Mesenchymal stem cell (in vitro differentiated cells and primary cell): Measurements from ENCODE around the gene SLA2.

Source experiments
- DNase-seq: peaks from one replicate; pipeline ENCODE4 v3.0.0-alpha.2; 2013
- H2AFZ ChIP-seq: one replicate; pipeline ENCODE4 v1.6.1; 2013; ENCODE audit warnings: low read depth, mild to moderate bottlenecking, control low read depth, inconsistent platforms, low read length, moderate library complexity
- H2AK5ac ChIP-seq: 2 replicates; pipeline ENCODE4 v1.6.1; 2013; ENCODE audit warnings: low read length, moderate library complexity, mild to moderate bottlenecking, inconsistent platforms; ENCODE audit not compliant: severe bottlenecking
- H2BK120ac ChIP-seq: one replicate; pipeline ENCODE4 v1.6.1; 2013; ENCODE audit warnings: low read depth, mild to moderate bottlenecking, inconsistent platforms, low read length, moderate library complexity
- H2BK12ac ChIP-seq, 2 experiments: one replicate each; pipeline ENCODE4 v1.6.1; 2013; ENCODE audit warnings: inconsistent platforms in 2 of 2, low read length in 2 of 2, mild to moderate bottlenecking in 2 of 2, moderate library complexity in 2 of 2, control low read depth in 1 of 2
- H2BK15ac ChIP-seq: one replicate; pipeline ENCODE4 v1.6.1; 2013; ENCODE audit warnings: mild to moderate bottlenecking, low read depth, inconsistent platforms; ENCODE audit not compliant: poor library complexity, severe bottlenecking
- H2BK5ac ChIP-seq: 2 replicates; pipeline ENCODE4 v1.6.1; 2013; ENCODE audit warnings: low read depth, mild to moderate bottlenecking, low read length, control low read depth, inconsistent platforms; ENCODE audit not compliant: poor library complexity, severe bottlenecking
- H3K14ac ChIP-seq, 2 experiments: one replicate each; pipeline ENCODE4 v1.6.1; 2013; ENCODE audit warnings: inconsistent platforms in 2 of 2, low read length in 2 of 2, control low read depth in 1 of 2, mild to moderate bottlenecking in 1 of 2, moderate library complexity in 1 of 2
- H3K18ac ChIP-seq, 2 experiments: one replicate each; pipeline ENCODE4 v1.6.1; 2013; ENCODE audit warnings: inconsistent platforms in 2 of 2, low read length in 2 of 2, control low read depth in 1 of 2, low read depth in 1 of 2, mild to moderate bottlenecking in 1 of 2
- H3K23ac ChIP-seq, 2 experiments: one replicate each; pipeline ENCODE4 v1.6.1; 2013; ENCODE audit warnings: inconsistent platforms in 2 of 2, low read length in 2 of 2, mild to moderate bottlenecking in 2 of 2, moderate library complexity in 2 of 2, control low read depth in 1 of 2
- H3K27ac ChIP-seq: 2 replicates; pipeline ENCODE4 v1.5.1; 2013; ENCODE audit warnings: mild to moderate bottlenecking, moderate library complexity, low read length, control low read depth, inconsistent platforms; ENCODE audit not compliant: poor library complexity, severe bottlenecking
- H3K27me3 ChIP-seq, 2 experiments: 2 replicates each; pipeline versions ENCODE4 v1.6.1 to v1.7.0; 2013; ENCODE audit warnings: low read length in 2 of 2, mild to moderate bottlenecking in 2 of 2, moderate library complexity in 2 of 2, control low read depth in 1 of 2, inconsistent platforms in 1 of 2; ENCODE audit not compliant: control insufficient read depth in 1 of 2, insufficient read depth in 1 of 2
- H3K36me3 ChIP-seq, 2 experiments: 2 replicates each; pipeline versions ENCODE4 v1.6.1 to v1.7.0; 2013; ENCODE audit warnings: low read length in 2 of 2, control low read depth in 1 of 2, inconsistent platforms in 1 of 2, low read depth in 1 of 2, mild to moderate bottlenecking in 1 of 2; ENCODE audit not compliant: insufficient read depth in 2 of 2, control insufficient read depth in 1 of 2
- H3K4ac ChIP-seq, 2 experiments: one replicate each; pipeline ENCODE4 v1.6.1; 2013; ENCODE audit warnings: inconsistent platforms in 2 of 2, low read length in 2 of 2, mild to moderate bottlenecking in 2 of 2, moderate library complexity in 2 of 2, control low read depth in 1 of 2, low read depth in 1 of 2
- H3K4me1 ChIP-seq: 2 replicates; pipeline ENCODE4 v1.6.1; 2013; ENCODE audit warnings: low read depth, low read length, control low read depth; ENCODE audit not compliant: control insufficient read depth, insufficient read depth
- H3K4me2 ChIP-seq: 2 replicates; pipeline ENCODE4 v1.6.1; 2013; ENCODE audit warnings: low read length, mild to moderate bottlenecking, inconsistent platforms; ENCODE audit not compliant: poor library complexity, severe bottlenecking
- H3K4me3 ChIP-seq, 2 experiments: 2 replicates each; pipeline versions ENCODE4 v1.5.1 to v1.7.0; 2013; ENCODE audit warnings: low read length in 2 of 2, mild to moderate bottlenecking in 2 of 2, control low read depth in 1 of 2, low read depth in 1 of 2; ENCODE audit not compliant: insufficient read depth in 1 of 2
- H3K79me1 ChIP-seq: replicated peaks from 2 replicates; pipeline ENCODE4 v1.6.1; 2013; ENCODE audit warnings: mild to moderate bottlenecking, control low read depth, low read length, inconsistent platforms; ENCODE audit not compliant: poor library complexity, severe bottlenecking
- H3K9ac ChIP-seq: 2 replicates; pipeline ENCODE4 v1.7.0; 2013; ENCODE audit warnings: mild to moderate bottlenecking, low read length, moderate library complexity
- H3K9me3 ChIP-seq: 2 replicates; pipeline ENCODE4 v1.7.0; 2013; ENCODE audit warnings: mild to moderate bottlenecking, low read length; ENCODE audit not compliant: control insufficient read depth
- H4K8ac ChIP-seq: one replicate; pipeline ENCODE4 v1.6.1; 2013; ENCODE audit warnings: inconsistent platforms, mild to moderate bottlenecking, low read length, moderate library complexity
- H4K91ac ChIP-seq: one replicate; pipeline ENCODE4 v1.6.1; 2013; ENCODE audit warnings: mild to moderate bottlenecking, low read length, inconsistent platforms
- WGBS: methylation state at CpG from one replicate; pipeline ENCODE4 v1.1.7; 2013; ENCODE audit warnings: mixed read lengths; 5-methylcytosine and 5-hydroxymethylcytosine counted together

SLA2 gene

DNA sequence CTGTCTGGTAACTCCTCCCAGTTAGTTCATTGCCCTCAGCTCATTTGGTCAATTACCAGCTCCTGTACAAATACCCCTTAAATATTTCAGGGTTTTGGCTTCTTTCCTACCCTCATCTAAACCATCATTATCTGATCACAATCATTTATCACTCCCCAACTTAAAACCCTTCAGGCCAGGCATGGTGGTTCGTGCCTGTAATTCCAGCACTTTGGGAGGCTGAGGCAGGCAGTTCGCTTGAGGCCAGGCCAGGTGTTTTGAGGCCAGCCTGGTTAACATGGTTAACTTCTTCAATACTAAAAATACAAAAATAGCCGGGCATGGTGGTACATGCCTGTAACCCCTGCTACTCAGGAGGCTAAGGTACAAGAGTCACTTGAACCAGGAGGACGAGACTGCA lies 63.2 kb downstream of the SLA2 start:
- Histone ChIP-seq H2BK15ac (no peak overlapping the region), H2BK120ac (no peak overlapping the region), H3K27ac (no peak overlapping the region), H3K27me3 (peaks cover 0 to 13% of the 10 kb centered on the region in 2 experiments), H3K4ac (no peak overlapping the region), H4K91ac (no peak overlapping the region), H2AK5ac (no peak overlapping the region), H2BK12ac (no peak overlapping the region), H3K4me3 (no peak overlapping the region), H3K18ac (no peak overlapping the region), H3K14ac (no peak overlapping the region), H3K4me1 (peaks cover 9% of the 10 kb centered on the region), H3K9me3 (no peaks in the 10 kb centered on the region), H3K23ac (no peak overlapping the region), H3K36me3 (peaks cover 0 to 53% of the 10 kb centered on the region in 2 experiments), H2AFZ (no peak overlapping the region), H4K8ac (no peak overlapping the region), H3K4me2 (no peak overlapping the region), H3K79me1 (peaks cover 31% of the 10 kb centered on the region), H2BK5ac (no peak overlapping the region), H3K9ac (no peak overlapping the region)
- WGBS: 94% methylated on average over 4 of the region's 4 CpGs
- no peak for DNase-seq

- 89% methylated on average over 3 of the region's 4 CpGs for WGBS
- no peak overlapping the region for H4K8ac ChIP-seq
- H3K36me3 ChIP-seq: peaks cover 0 to 50% of the 10 kb centered on the region in 2 experiments
- H3K4me1 ChIP-seq: peaks cover 9% of the 10 kb centered on the region
- peaks cover 0 to 10% of the 10 kb centered on the region in 2 experiments for H3K27me3 ChIP-seq
- H2AFZ ChIP-seq: no peak overlapping the region
- H3K9ac ChIP-seq: no peak overlapping the region
- no peak overlapping the region for H2BK15ac ChIP-seq
- H2BK12ac ChIP-seq: no peak overlapping the region
- no peak overlapping the region for H3K18ac ChIP-seq
- H3K14ac ChIP-seq: no peak overlapping the region
- peaks cover 31% of the 10 kb centered on the region for H3K79me1 ChIP-seq
- no peak overlapping the region for H3K4me3 ChIP-seq
- H3K27ac ChIP-seq: no peak overlapping the region
- H2AK5ac ChIP-seq: no peak overlapping the region
- no peak overlapping the region for H3K4ac ChIP-seq
- H3K9me3 ChIP-seq: no peaks in the 10 kb centered on the region
- H2BK120ac ChIP-seq: no peak overlapping the region
- no peak overlapping the region for H2BK5ac ChIP-seq
- DNase-seq: no peak
- no peak overlapping the region for H3K4me2 ChIP-seq
- no peak overlapping the region for H4K91ac ChIP-seq
- H3K23ac ChIP-seq: no peak overlapping the region
These were observed 63.7 kb downstream of the SLA2 start for GRCh38 chr20:36582322-36582721.

DNA sequence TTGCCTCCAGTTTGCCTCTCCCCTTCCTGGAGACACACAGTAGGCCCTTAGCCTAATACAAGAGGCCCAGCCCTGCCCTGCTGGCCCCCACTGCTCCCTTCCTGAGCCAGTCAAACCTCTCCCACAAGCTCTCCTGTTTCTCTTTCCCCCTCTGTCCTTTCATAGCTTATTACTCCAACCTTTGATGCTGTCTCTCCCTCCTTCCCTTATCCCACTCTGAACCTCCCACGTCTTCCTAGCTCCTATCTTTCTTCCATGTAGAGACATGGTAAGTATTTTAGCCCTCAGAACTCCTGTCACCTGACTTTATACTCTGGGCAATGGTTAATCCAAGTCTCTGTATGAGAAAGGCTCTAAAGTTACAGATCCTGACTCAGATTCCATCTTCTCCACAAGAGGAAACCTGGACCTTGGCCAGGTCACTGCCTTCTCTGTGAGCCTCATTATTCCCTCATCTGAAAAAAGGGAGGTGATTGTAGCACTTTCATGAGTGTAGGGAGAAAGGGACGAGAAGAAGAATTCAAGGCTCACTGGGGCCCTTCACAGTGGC lies 65.9 kb downstream of the SLA2 start:
- Histone ChIP-seq H3K23ac (no peak overlapping the region), H3K79me1 (peaks cover 24% of the 10 kb centered on the region), H3K27ac (peak overlapping the region; percentile 69), H4K91ac (no peak overlapping the region), H3K4me3 (no peak overlapping the region), H2AK5ac (peak overlapping the region; percentile 83), H2BK120ac (no peak overlapping the region), H2BK15ac (no peak overlapping the region), H3K9me3 (no peaks in the 10 kb centered on the region), H3K4me2 (peak overlapping the region; percentile 30), H3K4ac (no peak overlapping the region), H2AFZ (no peak overlapping the region), H3K36me3 (peaks cover 0 to 37% of the 10 kb centered on the region in 2 experiments), H3K9ac (no peak overlapping the region), H2BK5ac (no peak overlapping the region), H3K14ac (no peak overlapping the region), H3K18ac (no peak overlapping the region), H4K8ac (no peak overlapping the region), H2BK12ac (no peak overlapping the region), H3K4me1 (peaks cover 12% of the 10 kb centered on the region), H3K27me3 (peaks cover 0 to 3% of the 10 kb centered on the region in 2 experiments)
- DNase-seq: peak; percentile 13
- 100% methylated on average over 2 of the region's 2 CpGs for WGBS

- Histone ChIP-seq H3K4me2 (no peak overlapping the region), H4K91ac (no peak overlapping the region), H2BK12ac (no peak overlapping the region), H4K8ac (no peak overlapping the region), H3K18ac (no peak overlapping the region), H3K9me3 (no peaks in the 10 kb centered on the region), H2BK15ac (no peak overlapping the region), H2BK5ac (no peak overlapping the region), H3K9ac (no peak overlapping the region), H2BK120ac (no peak overlapping the region), H3K27me3 (peaks cover 0 to 3% of the 10 kb centered on the region in 2 experiments), H3K23ac (no peak overlapping the region), H3K4ac (no peak overlapping the region), H3K36me3 (peaks cover 0 to 34% of the 10 kb centered on the region in 2 experiments), H3K14ac (no peak overlapping the region), H3K4me1 (peaks cover 16% of the 10 kb centered on the region), H3K4me3 (no peak overlapping the region), H3K27ac (no peak overlapping the region), H2AK5ac (no peak overlapping the region), H3K79me1 (peaks cover 21% of the 10 kb centered on the region), H2AFZ (no peak overlapping the region)
- no peak for DNase-seq
- WGBS: 92% methylated on average over 15 of the region's 15 CpGs
These were observed 67.5 kb downstream of the SLA2 start for GRCh38 chr20:36578356-36579041.
